ENCODE measurements around the gene SIPA1L2.

The SIPA1L2 gene

DNA sequence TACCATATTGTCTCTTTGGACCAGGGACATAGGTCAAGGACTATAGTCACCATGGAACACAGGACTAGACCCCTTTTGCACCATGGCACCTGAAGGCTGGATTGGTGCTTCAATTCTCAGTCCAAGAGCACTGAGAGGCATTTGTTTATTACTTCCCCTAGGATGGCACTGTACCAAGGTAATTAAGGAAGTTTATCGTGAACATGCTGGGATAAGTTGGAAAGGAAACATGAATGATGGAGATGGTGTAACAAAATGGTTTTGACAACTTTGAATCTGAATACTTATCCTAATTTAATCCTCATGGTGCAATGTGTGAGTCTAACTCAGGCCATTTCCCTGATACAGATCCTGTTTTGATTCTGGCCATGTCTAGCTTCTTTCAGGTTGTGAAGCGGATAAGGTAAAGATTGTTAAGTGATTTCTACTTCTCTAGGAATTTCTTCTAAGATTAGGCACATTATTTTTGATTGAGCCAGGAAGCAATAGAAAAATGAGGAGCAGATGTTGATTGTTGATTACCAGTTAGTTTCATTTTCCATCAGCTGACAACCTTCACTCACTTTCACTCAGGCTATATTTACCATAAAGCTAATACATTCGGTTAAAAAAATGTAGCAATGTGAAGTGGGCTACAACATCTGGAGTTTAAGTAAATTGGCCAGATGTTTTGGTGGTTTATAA lies 37.3 kb upstream of the SIPA1L2 start:
- Histone ChIP-seq H3K9me3 (ENCODE audit: control insufficient read depth, low read length) (no peaks in the 10 kb centered on the region), H3K4me3 (ENCODE audit: insufficient read depth, low read depth, low read length) (no peak overlapping the region), H3K27ac (ENCODE audit: insufficient read depth, low read depth, low read length, poor library complexity, severe bottlenecking) (no peak overlapping the region), H3K36me3 (ENCODE audit: control insufficient read depth, insufficient read depth, low read length) (no peaks in the 10 kb centered on the region), H3K4me1 (ENCODE audit: control insufficient read depth, insufficient read depth, low read length) (no peaks in the 10 kb centered on the region), H3K27me3 (ENCODE audit: control insufficient read depth, insufficient read depth, low read length, poor library complexity, severe bottlenecking) (no peaks in the 10 kb centered on the region)
- 95 to 100% methylated on average over 2 to 3 of the region's 3 CpGs for WGBS, 2 experiments

DNA sequence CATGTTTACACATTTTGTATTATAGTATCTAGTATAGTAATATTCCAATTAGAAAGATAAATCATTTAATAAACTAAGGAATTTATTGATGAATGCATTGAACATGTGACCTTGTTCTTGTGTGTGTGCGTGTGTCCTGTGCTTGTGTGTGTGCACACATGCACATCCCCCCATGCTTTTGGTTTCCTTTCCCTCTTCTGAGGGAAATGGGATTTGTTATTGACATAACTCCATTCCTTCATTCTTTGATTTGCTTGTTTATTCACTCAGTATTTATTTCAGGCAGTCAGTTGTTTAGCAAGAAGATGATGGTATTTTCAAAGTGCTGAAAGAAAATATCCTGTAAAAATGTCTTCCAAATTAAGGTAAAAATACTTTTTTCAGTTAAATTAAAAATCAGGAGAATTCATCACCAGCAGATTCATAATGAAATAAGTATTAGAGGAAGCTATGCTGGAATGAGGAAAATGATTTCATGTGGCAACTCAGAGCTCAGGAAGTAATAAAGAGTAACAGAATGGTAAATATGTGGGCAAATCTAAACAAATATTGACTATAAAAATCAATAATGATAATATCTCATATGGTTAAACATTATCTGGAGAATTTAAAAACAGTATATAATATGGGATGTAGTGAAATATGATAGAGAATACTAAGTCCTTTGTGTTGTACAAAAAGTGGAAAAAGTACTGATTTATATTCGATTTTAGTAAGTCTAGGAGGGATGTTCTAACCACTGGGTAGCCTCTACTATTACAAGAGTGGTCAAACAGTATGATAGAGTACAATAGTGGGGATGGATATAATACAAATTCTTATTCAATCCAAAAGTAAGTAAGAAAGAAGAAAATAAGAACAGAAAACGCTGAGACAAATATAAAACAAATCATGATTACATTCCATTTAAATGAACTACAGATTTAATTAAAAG lies 35.2 kb upstream of the SIPA1L2 start:
- Histone ChIP-seq H3K4me1 (ENCODE audit: control insufficient read depth, insufficient read depth, low read length) (no peaks in the 10 kb centered on the region), H3K27me3 (ENCODE audit: control insufficient read depth, insufficient read depth, low read length, poor library complexity, severe bottlenecking) (no peaks in the 10 kb centered on the region), H3K27ac (ENCODE audit: insufficient read depth, low read depth, low read length, poor library complexity, severe bottlenecking) (no peak overlapping the region), H3K4me3 (ENCODE audit: insufficient read depth, low read depth, low read length) (no peak overlapping the region), H3K36me3 (ENCODE audit: control insufficient read depth, insufficient read depth, low read length) (no peaks in the 10 kb centered on the region), H3K9me3 (ENCODE audit: control insufficient read depth, low read length) (no peaks in the 10 kb centered on the region)
- WGBS, 2 experiments: 95 to 100% methylated on average over 1 to 2 of the region's 3 CpGs

DNA sequence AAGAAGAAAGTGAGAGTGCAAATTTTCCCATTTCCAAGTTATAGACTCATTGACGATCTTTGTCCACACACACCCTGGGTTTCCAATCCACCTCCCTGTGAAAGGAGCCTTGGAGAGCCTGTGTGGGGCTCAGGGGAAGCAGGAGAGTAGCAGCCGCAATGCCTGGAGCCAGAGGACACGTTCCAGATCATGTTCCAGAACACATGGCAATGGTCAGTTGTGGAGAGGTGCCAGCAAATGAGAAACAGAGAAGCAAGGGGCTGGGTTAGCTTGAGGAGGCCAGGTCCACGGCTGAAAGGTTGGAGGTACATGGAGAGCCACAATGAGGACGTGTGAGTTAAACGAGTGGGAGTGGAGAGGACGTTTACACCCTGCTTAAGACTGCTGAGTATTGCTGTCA lies 33.0 kb upstream of the SIPA1L2 start:
- Histone ChIP-seq H3K27me3 (ENCODE audit: control insufficient read depth, insufficient read depth, low read length, poor library complexity, severe bottlenecking) (no peaks in the 10 kb centered on the region), H3K9me3 (ENCODE audit: control insufficient read depth, low read length) (no peaks in the 10 kb centered on the region), H3K4me1 (ENCODE audit: control insufficient read depth, insufficient read depth, low read length) (no peaks in the 10 kb centered on the region), H3K27ac (ENCODE audit: insufficient read depth, low read depth, low read length, poor library complexity, severe bottlenecking) (no peak overlapping the region), H3K4me3 (ENCODE audit: insufficient read depth, low read depth, low read length) (no peak overlapping the region), H3K36me3 (ENCODE audit: control insufficient read depth, insufficient read depth, low read length) (no peaks in the 10 kb centered on the region)
- 74 to 79% methylated on average over 6 to 7 of the region's 7 CpGs for WGBS, 2 experiments

DNA sequence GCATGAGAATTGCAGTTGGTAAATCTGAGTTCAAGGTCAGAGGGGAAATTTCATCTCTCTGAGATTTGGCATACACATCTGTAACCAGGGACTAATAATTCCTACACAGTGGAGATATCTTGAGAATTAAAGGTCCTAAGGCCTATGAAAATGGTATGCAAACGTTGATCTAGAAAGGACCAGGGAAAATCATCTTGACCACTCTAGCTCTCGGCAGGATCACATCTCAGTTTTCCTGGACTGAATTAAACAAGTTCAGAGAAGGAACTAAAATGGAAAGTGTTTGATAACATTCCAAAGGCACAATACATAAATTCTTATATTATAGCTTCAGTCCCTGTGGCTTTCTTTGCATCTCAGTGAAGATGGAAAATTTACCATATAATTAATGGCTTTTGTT lies 28.5 kb upstream of the SIPA1L2 start:
- Histone ChIP-seq H3K4me1 (ENCODE audit: control insufficient read depth, insufficient read depth, low read length) (no peaks in the 10 kb centered on the region), H3K27ac (ENCODE audit: insufficient read depth, low read depth, low read length, poor library complexity, severe bottlenecking) (no peak overlapping the region), H3K9me3 (ENCODE audit: control insufficient read depth, low read length) (no peaks in the 10 kb centered on the region), H3K4me3 (ENCODE audit: insufficient read depth, low read depth, low read length) (no peak overlapping the region), H3K36me3 (ENCODE audit: control insufficient read depth, insufficient read depth, low read length) (no peaks in the 10 kb centered on the region), H3K27me3 (ENCODE audit: control insufficient read depth, insufficient read depth, low read length, poor library complexity, severe bottlenecking) (no peaks in the 10 kb centered on the region)
- 91 to 93% methylated on average over 2 of the region's 2 CpGs for WGBS, 2 experiments

DNA sequence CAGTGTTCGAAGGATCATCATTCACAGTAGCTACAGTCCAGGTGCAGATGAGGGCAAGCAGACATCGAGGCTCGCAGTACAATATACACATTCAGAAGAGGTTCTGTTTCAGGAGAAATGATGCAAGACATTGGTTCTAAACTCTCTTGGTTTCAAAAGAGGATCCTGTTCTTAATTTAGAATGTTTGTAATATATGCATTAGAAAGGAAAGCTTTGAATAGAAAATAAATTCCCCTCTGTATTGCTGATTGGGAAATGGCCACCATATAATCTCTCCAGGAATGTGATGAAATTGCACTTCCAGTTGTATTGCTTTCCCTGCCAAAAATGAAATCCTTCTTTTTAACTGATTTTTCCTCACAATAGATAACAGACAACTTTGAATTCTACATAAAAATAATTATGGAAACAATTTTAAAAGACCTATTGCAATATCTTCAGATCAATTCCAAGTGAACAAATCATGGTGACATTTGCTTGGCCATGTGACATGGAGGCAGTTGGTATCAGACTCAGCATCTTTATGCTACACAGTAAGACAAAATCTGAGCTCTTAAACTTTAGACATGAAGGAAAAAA lies 27.6 kb upstream of the SIPA1L2 start:
- 89 to 95% methylated on average over 3 of the region's 3 CpGs for WGBS, 2 experiments
- no peaks in the 10 kb centered on the region for H3K27me3 ChIP-seq (ENCODE audit: control insufficient read depth, insufficient read depth, low read length, poor library complexity, severe bottlenecking)

DNA sequence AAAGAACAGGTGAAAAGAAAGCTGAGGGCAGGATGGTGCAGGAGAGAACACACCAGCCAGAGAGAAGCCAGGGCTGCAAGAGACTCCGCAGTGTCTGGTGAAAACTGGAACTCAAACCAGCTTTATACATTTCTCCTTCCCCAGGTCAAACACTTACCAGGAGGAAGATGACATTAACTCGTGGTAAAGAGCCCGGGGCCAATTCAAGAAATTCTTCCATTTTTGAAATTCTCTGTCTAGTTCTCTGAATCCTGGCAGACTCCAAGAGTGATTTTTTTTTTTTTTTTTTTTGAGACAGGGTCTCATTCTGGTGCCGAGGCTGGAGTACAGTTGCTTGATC lies 25.8 kb upstream of the SIPA1L2 start:
- Histone ChIP-seq H3K4me3 (ENCODE audit: insufficient read depth, low read depth, low read length) (no peak overlapping the region), H3K4me1 (ENCODE audit: control insufficient read depth, insufficient read depth, low read length) (no peaks in the 10 kb centered on the region), H3K9me3 (ENCODE audit: control insufficient read depth, low read length) (no peaks in the 10 kb centered on the region), H3K27ac (ENCODE audit: insufficient read depth, low read depth, low read length, poor library complexity, severe bottlenecking) (no peak overlapping the region), H3K27me3 (ENCODE audit: control insufficient read depth, insufficient read depth, low read length, poor library complexity, severe bottlenecking) (no peaks in the 10 kb centered on the region), H3K36me3 (ENCODE audit: control insufficient read depth, insufficient read depth, low read length) (no peaks in the 10 kb centered on the region)
- WGBS, 2 experiments: 92 to 95% methylated on average over 4 of the region's 4 CpGs

More for the DNA sequence above, 27.6 kb upstream of the SIPA1L2 start:
- Histone ChIP-seq H3K27ac (ENCODE audit: insufficient read depth, low read depth, low read length, poor library complexity, severe bottlenecking) (no peak overlapping the region), H3K36me3 (ENCODE audit: control insufficient read depth, insufficient read depth, low read length) (no peaks in the 10 kb centered on the region), H3K4me1 (ENCODE audit: control insufficient read depth, insufficient read depth, low read length) (no peaks in the 10 kb centered on the region), H3K4me3 (ENCODE audit: insufficient read depth, low read depth, low read length) (no peak overlapping the region), H3K9me3 (ENCODE audit: control insufficient read depth, low read length) (no peaks in the 10 kb centered on the region)

DNA sequence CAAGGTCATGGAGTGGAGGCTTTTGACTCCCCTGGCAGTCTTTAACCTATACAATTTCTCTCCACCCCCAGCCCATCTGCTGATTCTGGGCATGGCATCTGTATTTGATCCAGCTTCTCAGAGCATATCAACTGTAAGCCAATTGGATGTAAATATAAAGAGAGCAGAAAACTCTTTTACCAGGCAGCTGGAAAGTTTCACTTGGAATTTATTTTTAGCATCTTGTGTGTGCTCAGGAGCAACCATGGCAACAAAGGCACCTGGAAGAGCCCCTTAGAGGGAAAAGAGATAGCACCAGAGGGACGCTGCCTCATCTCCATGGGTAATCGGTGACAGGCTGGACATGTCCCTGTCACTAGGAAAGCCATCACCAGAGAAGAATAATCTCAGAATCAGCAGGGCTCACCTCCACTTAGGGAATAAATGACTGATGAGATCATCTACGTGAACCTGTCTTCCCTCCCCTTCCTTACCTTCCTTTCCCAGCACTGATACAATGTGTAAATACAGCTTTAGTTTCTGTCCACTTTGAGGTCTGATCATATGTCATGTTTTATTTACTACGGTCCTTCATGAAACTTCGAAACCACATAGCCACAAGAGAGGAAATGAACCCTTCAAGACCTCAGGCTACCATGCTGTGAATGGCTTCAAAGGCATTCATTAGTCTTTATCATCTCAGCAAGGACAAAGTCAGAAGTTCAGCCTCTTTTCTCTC lies 25.3 kb upstream of the SIPA1L2 start:
- WGBS, 2 experiments: 93 to 95% methylated on average over 5 of the region's 5 CpGs
- no peaks in the 10 kb centered on the region for H3K27me3 ChIP-seq (ENCODE audit: control insufficient read depth, insufficient read depth, low read length, poor library complexity, severe bottlenecking)
- no peak overlapping the region for H3K27ac ChIP-seq (ENCODE audit: insufficient read depth, low read depth, low read length, poor library complexity, severe bottlenecking)

DNA sequence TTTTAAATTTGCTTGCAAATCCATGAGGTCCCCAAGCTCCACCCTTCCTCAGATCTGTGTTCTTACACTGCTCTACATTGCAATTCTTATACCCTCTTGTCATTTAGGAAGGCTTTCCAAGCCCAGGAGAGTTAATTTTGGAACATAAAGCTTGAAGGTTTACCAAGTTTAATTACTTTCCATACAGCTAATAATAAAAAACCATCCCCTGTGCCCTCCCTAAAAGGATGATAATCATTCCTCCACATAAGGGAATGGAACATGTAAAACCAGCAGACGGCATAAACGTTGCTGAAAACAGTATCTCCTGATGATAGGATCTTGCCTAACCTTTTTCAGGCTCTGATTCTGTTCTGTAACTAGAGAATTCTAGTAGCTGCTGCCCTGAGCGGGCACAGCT lies 23.9 kb upstream of the SIPA1L2 start:
- no peaks in the 10 kb centered on the region for H3K36me3 ChIP-seq (ENCODE audit: control insufficient read depth, insufficient read depth, low read length)
- WGBS, 2 experiments: 85 to 93% methylated on average over 3 of the region's 3 CpGs
- no peaks in the 10 kb centered on the region for H3K9me3 ChIP-seq (ENCODE audit: control insufficient read depth, low read length)
- no peaks in the 10 kb centered on the region for H3K27me3 ChIP-seq (ENCODE audit: control insufficient read depth, insufficient read depth, low read length, poor library complexity, severe bottlenecking)
- H3K27ac ChIP-seq (ENCODE audit: insufficient read depth, low read depth, low read length, poor library complexity, severe bottlenecking): no peak overlapping the region
- H3K4me3 ChIP-seq (ENCODE audit: insufficient read depth, low read depth, low read length): no peak overlapping the region
- no peaks in the 10 kb centered on the region for H3K4me1 ChIP-seq (ENCODE audit: control insufficient read depth, insufficient read depth, low read length)

More for the DNA sequence above, 25.3 kb upstream of the SIPA1L2 start:
- H3K4me3 ChIP-seq (ENCODE audit: insufficient read depth, low read depth, low read length): no peak overlapping the region
- no peaks in the 10 kb centered on the region for H3K9me3 ChIP-seq (ENCODE audit: control insufficient read depth, low read length)
- H3K36me3 ChIP-seq (ENCODE audit: control insufficient read depth, insufficient read depth, low read length): no peaks in the 10 kb centered on the region
- no peaks in the 10 kb centered on the region for H3K4me1 ChIP-seq (ENCODE audit: control insufficient read depth, insufficient read depth, low read length)

DNA sequence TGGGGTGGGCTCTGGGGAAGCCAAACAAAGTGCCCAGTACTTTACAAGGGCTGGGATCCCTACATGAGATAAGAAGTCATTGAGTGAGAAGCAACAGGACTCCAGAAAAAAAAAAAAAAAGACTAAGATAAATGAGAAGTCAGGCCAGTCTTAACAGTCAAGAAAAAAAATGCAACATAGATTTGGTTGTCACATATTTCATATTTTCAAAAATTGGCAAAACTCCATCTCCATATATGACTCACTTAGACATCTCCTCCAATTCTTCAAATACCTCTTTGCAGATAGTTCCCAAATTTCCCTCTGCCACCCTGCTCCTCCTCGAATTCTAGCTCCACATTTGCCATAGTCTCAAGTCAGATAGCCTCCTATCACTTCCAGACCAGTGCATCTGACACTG lies 20.9 kb upstream of the SIPA1L2 start:
- H3K4me3 ChIP-seq (ENCODE audit: insufficient read depth, low read depth, low read length): no peak overlapping the region
- no peaks in the 10 kb centered on the region for H3K36me3 ChIP-seq (ENCODE audit: control insufficient read depth, insufficient read depth, low read length)
- no peaks in the 10 kb centered on the region for H3K9me3 ChIP-seq (ENCODE audit: control insufficient read depth, low read length)
- no peak overlapping the region for H3K27ac ChIP-seq (ENCODE audit: insufficient read depth, low read depth, low read length, poor library complexity, severe bottlenecking)
- no peaks in the 10 kb centered on the region for H3K27me3 ChIP-seq (ENCODE audit: control insufficient read depth, insufficient read depth, low read length, poor library complexity, severe bottlenecking)
- no peaks in the 10 kb centered on the region for H3K4me1 ChIP-seq (ENCODE audit: control insufficient read depth, insufficient read depth, low read length)
- WGBS, 2 experiments: 87 to 91% methylated on average over 1 of the region's 1 CpG

DNA sequence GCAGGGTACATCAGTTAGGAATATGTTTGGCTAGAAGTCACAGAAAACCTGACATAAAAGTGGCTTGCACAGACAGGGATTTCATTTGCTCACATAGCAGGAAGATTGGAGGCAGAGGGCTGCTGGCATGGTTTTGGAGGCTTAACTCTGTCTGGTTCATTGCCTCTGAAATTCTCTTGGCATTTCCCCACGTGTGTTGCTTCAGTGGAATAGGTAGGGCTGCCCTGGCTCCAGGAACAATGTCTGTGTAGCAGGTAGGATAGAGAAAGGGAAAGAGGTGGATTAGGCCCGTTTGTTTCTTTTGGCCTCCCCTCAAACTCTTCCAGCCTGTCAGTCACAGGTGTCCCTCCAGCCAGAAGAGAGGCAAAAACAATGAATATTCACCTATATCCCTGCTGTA lies 20.5 kb upstream of the SIPA1L2 start:
- H3K4me1 ChIP-seq (ENCODE audit: control insufficient read depth, insufficient read depth, low read length): no peaks in the 10 kb centered on the region
- WGBS, 2 experiments: 72 to 83% methylated on average over 2 of the region's 2 CpGs
- no peaks in the 10 kb centered on the region for H3K27me3 ChIP-seq (ENCODE audit: control insufficient read depth, insufficient read depth, low read length, poor library complexity, severe bottlenecking)
- H3K9me3 ChIP-seq (ENCODE audit: control insufficient read depth, low read length): no peaks in the 10 kb centered on the region
- no peak overlapping the region for H3K27ac ChIP-seq (ENCODE audit: insufficient read depth, low read depth, low read length, poor library complexity, severe bottlenecking)
- H3K4me3 ChIP-seq (ENCODE audit: insufficient read depth, low read depth, low read length): no peak overlapping the region
- no peaks in the 10 kb centered on the region for H3K36me3 ChIP-seq (ENCODE audit: control insufficient read depth, insufficient read depth, low read length)
